RWPE2 (cell line): ENCODE measurements around the gene SLC5A4.

Experiments
- ATAC-seq: fragments of 200-7000 bp; cut with Tn5 transposase; 3 replicates; pipeline ENCODE4 v1.9.1; 2021; ENCODE audit warnings: low read depth
- DNase-seq: peaks from one replicate; pipeline ENCODE4 v3.0.0-alpha.2; 2020; ENCODE audit warnings: low spot score
- H3K27ac ChIP-seq: fragments of 450-650 bp; 2 replicates; pipeline ENCODE4 v1.5.1; 2017; ENCODE audit warnings: mild to moderate bottlenecking; ENCODE audit not compliant: poor library complexity, severe bottlenecking
- H3K27me3 ChIP-seq: fragments of 250-450 bp; sonication (Bioruptor Pico); 2 replicates; pipeline ENCODE4 v1.5.1; 2021; ENCODE audit warnings: mild to moderate bottlenecking, moderate library complexity; ENCODE audit not compliant: insufficient read depth, poor library complexity, severe bottlenecking
- H3K36me3 ChIP-seq: fragments of 250-450 bp; sonication (Bioruptor Pico); 2 replicates; pipeline ENCODE4 v1.5.1; 2020; ENCODE audit warnings: low read depth, mild to moderate bottlenecking, moderate library complexity
- H3K4me1 ChIP-seq: fragments of 250-450 bp; sonication (Bioruptor Pico); 2 replicates; pipeline ENCODE4 v1.5.1; 2021; ENCODE audit warnings: mild to moderate bottlenecking, moderate library complexity; ENCODE audit not compliant: insufficient read depth, poor library complexity, severe bottlenecking
- H3K4me3 ChIP-seq: fragments of 250-450 bp; sonication (Bioruptor Pico); 2 replicates; pipeline ENCODE4 v1.5.1; 2021; ENCODE audit warnings: mild to moderate bottlenecking, moderate library complexity; ENCODE audit not compliant: severe bottlenecking
- H3K9me3 ChIP-seq: fragments of 250-450 bp; sonication (Bioruptor Pico); 2 replicates; pipeline ENCODE4 v1.5.1; 2021; ENCODE audit warnings: mild to moderate bottlenecking, moderate library complexity; ENCODE audit not compliant: severe bottlenecking
- CTCF ChIP-seq: fragments of 450-650 bp; IDR thresholded peaks from one replicate; pipeline ENCODE4 v1.5.1; 2017; ENCODE audit warnings: mild to moderate bottlenecking, moderate library complexity; ENCODE audit not compliant: poor library complexity, severe bottlenecking

The SLC5A4 gene

GRCh38 chr22:32261306-32261705 is 6.2 kb upstream of the SLC5A4 start:
- peaks cover 4% of the 10 kb centered on the region for H3K4me1 ChIP-seq
- DNase-seq (no peak), ATAC-seq (no peak)
- H3K4me3 ChIP-seq: no peak overlapping the region
- H3K9me3 ChIP-seq: no peaks in the 10 kb centered on the region
- no peaks in the 10 kb centered on the region for H3K36me3 ChIP-seq
- H3K27me3 ChIP-seq: no peaks in the 10 kb centered on the region
- no peak overlapping the region for H3K27ac ChIP-seq
- no peak for TF ChIP-seq CTCF

GRCh38 chr22:32258791-32259190 is 3.6 kb upstream of the SLC5A4 start:
- Histone ChIP-seq H3K4me3 (no peak overlapping the region), H3K9me3 (no peaks in the 10 kb centered on the region), H3K36me3 (no peaks in the 10 kb centered on the region), H3K27ac (no peak overlapping the region), H3K4me1 (no peaks in the 10 kb centered on the region), H3K27me3 (no peaks in the 10 kb centered on the region)
- no peak for TF ChIP-seq CTCF
- DNase-seq: no peak
- no peak for ATAC-seq

- H3K27ac ChIP-seq: no peak overlapping the region
- H3K36me3 ChIP-seq: no peaks in the 10 kb centered on the region
- no peaks in the 10 kb centered on the region for H3K9me3 ChIP-seq
- no peak for TF ChIP-seq CTCF
- no peak overlapping the region for H3K4me3 ChIP-seq
- H3K27me3 ChIP-seq: no peaks in the 10 kb centered on the region
- no peaks in the 10 kb centered on the region for H3K4me1 ChIP-seq
- ATAC-seq (no peak), DNase-seq (no peak)
Observed at GRCh38 chr22:32255726-32256125, 579 bp upstream of the SLC5A4 start.

- DNase-seq (no peak), ATAC-seq (no peak)
- no peaks in the 10 kb centered on the region for H3K4me1 ChIP-seq
- no peaks in the 10 kb centered on the region for H3K36me3 ChIP-seq
- H3K9me3 ChIP-seq: no peaks in the 10 kb centered on the region
- no peak for TF ChIP-seq CTCF
- H3K27ac ChIP-seq: no peak overlapping the region
- no peaks in the 10 kb centered on the region for H3K27me3 ChIP-seq
- H3K4me3 ChIP-seq: no peak overlapping the region
Observed at GRCh38 chr22:32249231-32249630, 5.9 kb downstream of the SLC5A4 start.

- Histone ChIP-seq H3K27me3 (no peaks in the 10 kb centered on the region), H3K27ac (no peak overlapping the region), H3K9me3 (no peaks in the 10 kb centered on the region), H3K36me3 (no peaks in the 10 kb centered on the region), H3K4me1 (no peaks in the 10 kb centered on the region), H3K4me3 (no peak overlapping the region)
- DNase-seq: no peak
- no peak for TF ChIP-seq CTCF
- no peak for ATAC-seq
Observed at GRCh38 chr22:32248276-32248675, 6.9 kb downstream of the SLC5A4 start.
